Measurements from ENCODE around the gene MYH14. TPM values are rescaled to one million over a fixed set of nuclear protein-coding genes. Genes with fewer than 3 reads are reported as not detected.

MYH14 gene
- total and polyA plus RNA-seq, 9 of the 15 experiments (the other 6 are each of a cell fraction or from before 2014, with no cell fraction given), result 0.04 to 0.86 (median 0.19) TPM; not detected in 2

DNA sequence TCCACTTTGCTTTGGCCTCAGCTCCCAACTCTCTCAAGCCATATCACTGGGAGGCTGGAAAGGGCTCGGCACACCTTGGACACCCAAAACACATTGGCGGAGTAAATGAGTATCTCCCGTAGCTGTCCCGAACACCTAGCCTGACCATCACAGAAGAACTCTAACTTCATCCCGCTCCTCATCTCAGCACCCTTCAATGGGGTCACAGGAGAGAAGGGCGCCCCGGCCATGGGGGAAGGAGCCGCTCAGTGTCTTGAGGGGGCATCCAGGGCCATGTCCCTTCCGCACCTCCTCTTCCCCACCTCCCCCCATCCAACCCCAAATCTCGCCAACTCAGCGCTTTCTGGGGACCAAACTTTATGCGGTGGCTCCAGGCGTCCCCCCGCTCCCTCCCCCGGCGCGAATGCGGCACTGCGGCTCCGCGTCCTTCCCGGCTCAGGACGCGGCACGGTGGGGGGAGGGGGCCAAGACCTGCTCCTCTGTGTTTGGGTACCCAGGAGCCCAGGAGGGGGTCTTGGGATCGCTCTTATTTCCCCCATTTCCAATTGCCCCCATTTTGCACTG, 122.8 kb downstream of the MYH14 start:
- Histone ChIP-seq H3K9me3 (replicated peaks; ENCODE audit: control insufficient read depth, insufficient read depth, low read depth, low read length) (no peaks in the 10 kb centered on the region), H3K9ac (ENCODE audit: insufficient read depth in 1 of 2, low read depth in 2 of 2, low read length in 2 of 2) (peak overlapping the region in 1 of 2 experiments; percentile 78; a peak in 2 of 4 replicates), H3K4me2 (ENCODE audit: insufficient read depth, low read length) (peak overlapping the region; percentile 67), H3K36me3 (ENCODE audit: control insufficient read depth, insufficient read depth, low read length) (peaks cover 14% of the 10 kb centered on the region; the same call in 1 of the 3 replicates), H3K79me2 (ENCODE audit: control insufficient read depth, insufficient read depth, low read length) (peaks cover 22% of the 10 kb centered on the region), H3K27ac (ENCODE audit: extremely low read depth, low read depth, low read length) (no peak overlapping the region), H2AFZ (ENCODE audit: low read depth, low read length) (no peak overlapping the region), H3K4me1 (replicated peaks in 1 of 2; ENCODE audit: control insufficient read depth in 2 of 2, insufficient read depth in 2 of 2, low read length in 2 of 2) (peaks cover 24 to 60% of the 10 kb centered on the region in 2 experiments), H3K4me3 (peak overlapping the region; percentile 21; the same call in 1 of the 2 replicates), H3K9me1 (ENCODE audit: control insufficient read depth, insufficient read depth, low read length) (peaks cover 3% of the 10 kb centered on the region), H3K27me3 (ENCODE audit: control insufficient read depth in 2 of 2, insufficient read depth in 2 of 2, low read length in 2 of 2) (no peaks in the 10 kb centered on the region), H4K20me1 (replicated peaks; ENCODE audit: control insufficient read depth, insufficient read depth, low read length) (peaks cover 47% of the 10 kb centered on the region)
- WGBS (ENCODE audit: insufficient coverage, low coverage, missing lambda C conversion rate), result 12% methylated on average over 7 of the region's 26 CpGs
- in situ Hi-C loops (cut with MboI) (no loop called here), intact Hi-C loops (cut with micrococcal nuclease) (loop anchor here (5.0 kb wide), 1 partner anchor 59 kb away; no protein-coding TSS in a partner anchor)
- POLR2A ChIA-PET, result interaction anchor here (0.8 to 1.5 kb wide), 3 partner anchors 10 to 25 kb away, joined by 3 to 9 read pairs (median 3); no protein-coding TSS in a partner anchor
- CTCF ChIA-PET (ENCODE audit: low intra/inter-chr PET ratio), result interaction anchor here (1.4 kb wide), 1 partner anchor 63 kb away, joined by 8 read pairs; no protein-coding TSS in a partner anchor
- FAIRE-seq (no peak), DNase-seq (ENCODE audit: extremely low read depth in 1 of 4, low spot score in 3 of 4) (peak in 1 of 4 experiments; percentile 6), ATAC-seq (no peak)
- no TSS peak for BruUV-seq (replicated peaks)
- TF ChIP-seq ZC3H4 (CRISPR knock-in tag; IDR thresholded peaks at IDR 0.05; ENCODE audit: borderline replicate concordance), result no peak
- no peak for TF ChIP-seq BCL6 (CRISPR knock-in tag; IDR thresholded peaks at IDR 0.05)
- TF ChIP-seq MYC (IDR thresholded peaks at IDR 0.05; ENCODE audit: low read depth, low read length), result no peak
- TF ChIP-seq MYC (CRISPR knock-in tag; IDR thresholded peaks at IDR 0.05; ENCODE audit: borderline replicate concordance, low read depth), result peak; percentile 35; the same call in 1 of the 2 replicates
- TF ChIP-seq ZNF75A (CRISPR knock-in tag; IDR thresholded peaks at IDR 0.05), result no peak
- no peak for TF ChIP-seq ZKSCAN8 (CRISPR knock-in tag; IDR thresholded peaks at IDR 0.05)
- TF ChIP-seq ZNF316 (IDR thresholded peaks at IDR 0.05), result peak; percentile 94
- no peak for TF ChIP-seq SETDB1 (IDR thresholded peaks at IDR 0.05; ENCODE audit: low read length)
- TF ChIP-seq, protein P1, sequence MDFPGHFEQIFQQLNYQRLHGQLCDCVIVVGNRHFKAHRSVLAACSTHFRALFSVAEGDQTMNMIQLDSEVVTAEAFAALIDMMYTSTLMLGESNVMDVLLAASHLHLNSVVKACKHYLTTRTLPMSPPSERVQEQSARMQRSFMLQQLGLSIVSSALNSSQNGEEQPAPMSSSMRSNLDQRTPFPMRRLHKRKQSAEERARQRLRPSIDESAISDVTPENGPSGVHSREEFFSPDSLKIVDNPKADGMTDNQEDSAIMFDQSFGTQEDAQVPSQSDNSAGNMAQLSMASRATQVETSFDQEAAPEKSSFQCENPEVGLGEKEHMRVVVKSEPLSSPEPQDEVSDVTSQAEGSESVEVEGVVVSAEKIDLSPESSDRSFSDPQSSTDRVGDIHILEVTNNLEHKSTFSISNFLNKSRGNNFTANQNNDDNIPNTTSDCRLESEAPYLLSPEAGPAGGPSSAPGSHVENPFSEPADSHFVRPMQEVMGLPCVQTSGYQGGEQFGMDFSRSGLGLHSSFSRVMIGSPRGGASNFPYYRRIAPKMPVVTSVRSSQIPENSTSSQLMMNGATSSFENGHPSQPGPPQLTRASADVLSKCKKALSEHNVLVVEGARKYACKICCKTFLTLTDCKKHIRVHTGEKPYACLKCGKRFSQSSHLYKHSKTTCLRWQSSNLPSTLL (IDR thresholded peaks at IDR 0.05), result no peak
- TF ChIP-seq MAFF (IDR thresholded peaks at IDR 0.05; ENCODE audit: low read length), result peak; percentile 62; the same call in 1 of the 2 replicates
- TF ChIP-seq ZSCAN32 (CRISPR knock-in tag; IDR thresholded peaks at IDR 0.05), result no peak
- TF ChIP-seq, protein P2, sequence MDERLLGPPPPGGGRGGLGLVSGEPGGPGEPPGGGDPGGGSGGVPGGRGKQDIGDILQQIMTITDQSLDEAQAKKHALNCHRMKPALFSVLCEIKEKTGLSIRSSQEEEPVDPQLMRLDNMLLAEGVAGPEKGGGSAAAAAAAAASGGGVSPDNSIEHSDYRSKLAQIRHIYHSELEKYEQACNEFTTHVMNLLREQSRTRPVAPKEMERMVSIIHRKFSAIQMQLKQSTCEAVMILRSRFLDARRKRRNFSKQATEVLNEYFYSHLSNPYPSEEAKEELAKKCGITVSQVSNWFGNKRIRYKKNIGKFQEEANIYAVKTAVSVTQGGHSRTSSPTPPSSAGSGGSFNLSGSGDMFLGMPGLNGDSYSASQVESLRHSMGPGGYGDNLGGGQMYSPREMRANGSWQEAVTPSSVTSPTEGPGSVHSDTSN (CRISPR knock-in tag; IDR thresholded peaks at IDR 0.05; ENCODE audit: low read depth), result no peak
- TF ChIP-seq, protein P2 (tag; conservative IDR thresholded peaks at IDR 0.05; ENCODE audit: low read depth), result no peak
- TF ChIP-seq RBFOX2 (IDR thresholded peaks at IDR 0.05; ENCODE audit: low read depth, low read length), result no peak
- no peak for TF ChIP-seq ZNF57 (CRISPR knock-in tag; IDR thresholded peaks at IDR 0.05)
- no peak for TF ChIP-seq SAP30 (IDR thresholded peaks at IDR 0.05; ENCODE audit: borderline replicate concordance, insufficient read depth, low read depth, low read length, poor library complexity, severe bottlenecking)
- TF ChIP-seq SMAD4 (CRISPR knock-in tag; conservative IDR thresholded peaks at IDR 0.05), result no peak
- no peak for TF ChIP-seq CEBPB (tag; IDR thresholded peaks at IDR 0.05)
- TF ChIP-seq HDAC6 (IDR thresholded peaks at IDR 0.05; ENCODE audit: low read depth, low read length), result no peak
- TF ChIP-seq SMAD3 (CRISPR knock-in tag; conservative IDR thresholded peaks at IDR 0.05), result no peak

Measured in K562 (cell line).